ENCODE measurements around the gene MAGI3.
A peak's percentile ranks its signal among the peaks of the same experiment; 100 is the strongest.
"Not testable (repeated sequence)": the region's sequence is repeated elsewhere in the genome, so short reads cannot be mapped to it uniquely, and the experiment has no call there.

The MAGI3 gene

DNA sequence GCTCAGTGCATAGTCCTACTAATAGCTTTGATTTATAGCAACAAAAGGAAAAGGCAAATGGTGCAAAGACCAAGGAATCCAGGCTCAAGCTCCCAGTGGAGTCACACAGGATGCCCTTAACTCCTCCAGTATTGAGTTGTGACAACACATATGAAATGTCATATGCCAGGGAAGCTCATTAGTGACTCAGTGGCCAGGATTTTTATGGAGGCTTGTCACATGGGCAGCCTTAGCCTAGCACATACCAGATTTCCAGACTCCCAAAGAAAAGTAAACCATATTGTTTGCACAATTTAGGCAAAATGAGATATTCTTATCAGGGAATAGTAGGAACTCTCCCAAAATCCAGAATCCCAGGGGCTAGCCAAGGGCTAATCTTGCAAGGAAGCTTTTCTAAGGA is 129.2 kb downstream of the MAGI3 start:
- FAIRE-seq, result no peak

DNA sequence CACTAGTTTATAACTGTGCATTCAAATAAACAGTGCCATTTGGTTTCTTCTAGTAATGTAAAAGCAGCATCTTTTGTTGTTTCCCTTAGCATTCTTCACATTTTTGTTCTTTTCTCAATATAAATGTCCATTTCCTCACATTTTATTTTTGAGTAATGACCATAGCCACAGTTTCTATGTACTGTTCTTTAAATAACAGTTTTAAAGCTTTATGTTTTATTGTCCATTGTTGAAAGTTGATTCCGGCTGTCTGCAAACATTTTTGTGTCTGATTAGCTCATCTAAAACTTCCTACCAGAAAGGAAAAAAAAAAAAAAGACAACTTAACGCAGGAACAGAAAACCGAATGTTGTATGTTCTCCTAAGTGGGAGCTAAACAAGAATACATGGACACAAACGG is 139.7 kb downstream of the MAGI3 start:
- FAIRE-seq, result no peak

DNA sequence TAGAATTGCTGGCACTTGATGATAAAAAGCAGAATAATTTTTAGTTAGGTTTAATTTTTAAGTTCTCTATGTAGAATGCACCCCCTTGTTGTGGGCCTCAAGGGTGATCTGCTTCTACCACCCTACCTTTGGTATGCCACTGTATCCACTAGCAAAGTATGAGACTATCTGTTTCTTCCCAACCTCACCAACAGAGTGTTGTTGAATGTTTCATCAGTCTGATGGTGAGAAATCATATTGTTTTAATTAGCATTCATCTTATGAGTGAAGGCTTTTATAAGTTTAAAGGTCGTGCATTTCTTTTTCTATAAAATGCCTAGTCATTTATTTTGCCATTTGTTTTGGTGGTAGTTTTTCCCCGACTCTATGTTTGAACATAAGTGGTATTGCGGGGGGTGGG is 141.0 kb downstream of the MAGI3 start:
- no peak for FAIRE-seq

DNA sequence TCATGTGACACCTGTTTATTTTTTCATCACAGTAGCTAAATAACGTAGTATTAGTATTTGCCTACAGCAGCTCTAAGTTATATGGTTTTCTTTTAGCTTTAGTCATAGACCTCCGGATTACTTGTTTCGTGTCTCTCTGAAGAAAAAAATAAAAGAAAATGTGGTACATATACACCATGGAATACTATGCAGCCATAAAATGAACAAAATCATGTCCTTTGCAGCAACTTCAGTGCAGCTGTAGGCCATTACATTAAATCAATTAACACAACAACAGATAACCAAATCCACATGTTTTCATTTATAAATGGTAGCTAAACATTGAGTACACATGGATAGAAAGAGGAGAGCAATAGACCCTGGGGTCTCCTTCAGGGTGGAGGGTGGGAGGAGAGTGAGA is 142.7 kb downstream of the MAGI3 start:
- FAIRE-seq, result no peak

DNA sequence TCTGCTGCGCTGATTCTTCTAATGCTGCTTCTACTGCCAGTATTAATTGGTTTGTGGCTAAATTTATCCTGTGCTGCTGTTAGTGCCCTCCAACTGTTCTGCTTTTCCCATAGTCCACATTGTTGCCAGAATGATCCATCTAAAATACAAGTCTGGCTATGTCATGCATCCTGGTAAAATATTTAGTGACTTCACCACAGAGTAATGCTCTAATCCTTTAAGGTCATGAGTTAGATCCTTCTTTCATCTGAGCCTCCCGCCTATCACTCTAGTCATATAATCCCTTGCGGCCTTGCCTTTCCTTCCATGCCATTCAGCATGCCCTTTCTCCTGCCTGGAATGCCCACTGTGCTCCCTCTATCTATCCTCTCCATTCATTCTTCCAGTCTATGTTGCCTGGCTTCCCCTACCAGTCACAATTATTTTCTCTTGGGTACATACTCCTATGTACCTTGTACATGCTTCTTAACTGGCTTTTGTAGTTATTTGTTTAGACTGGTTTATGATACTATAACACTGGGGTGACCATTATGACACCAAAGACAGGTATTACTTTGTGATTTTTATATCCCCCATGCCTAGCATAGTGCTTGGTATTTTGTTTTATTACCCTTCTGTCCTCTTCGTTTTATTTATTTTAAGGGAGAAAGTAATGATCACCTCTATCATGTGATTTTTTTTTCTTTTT is 144.0 kb downstream of the MAGI3 start:
- peak; percentile 14 for FAIRE-seq

DNA sequence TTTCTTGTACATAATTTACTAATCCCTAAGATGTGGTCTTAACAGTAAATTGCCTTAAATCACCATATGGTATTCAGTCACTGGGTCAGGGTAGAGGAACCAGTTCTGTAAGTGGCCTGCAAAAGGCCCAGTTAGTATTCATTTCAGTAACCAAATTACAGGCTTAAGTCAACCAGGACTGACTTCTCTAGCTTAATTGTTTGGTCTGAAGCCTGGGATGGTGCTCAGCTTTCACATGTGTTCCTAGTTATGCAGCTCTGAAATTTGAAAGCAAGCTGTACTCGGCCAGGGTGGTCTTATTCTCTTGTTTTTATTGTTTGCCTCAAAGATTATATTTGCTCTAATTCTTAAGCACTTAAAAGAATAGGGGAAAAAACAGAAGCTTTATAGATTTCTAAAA is 144.6 kb downstream of the MAGI3 start:
- FAIRE-seq, result no peak

DNA sequence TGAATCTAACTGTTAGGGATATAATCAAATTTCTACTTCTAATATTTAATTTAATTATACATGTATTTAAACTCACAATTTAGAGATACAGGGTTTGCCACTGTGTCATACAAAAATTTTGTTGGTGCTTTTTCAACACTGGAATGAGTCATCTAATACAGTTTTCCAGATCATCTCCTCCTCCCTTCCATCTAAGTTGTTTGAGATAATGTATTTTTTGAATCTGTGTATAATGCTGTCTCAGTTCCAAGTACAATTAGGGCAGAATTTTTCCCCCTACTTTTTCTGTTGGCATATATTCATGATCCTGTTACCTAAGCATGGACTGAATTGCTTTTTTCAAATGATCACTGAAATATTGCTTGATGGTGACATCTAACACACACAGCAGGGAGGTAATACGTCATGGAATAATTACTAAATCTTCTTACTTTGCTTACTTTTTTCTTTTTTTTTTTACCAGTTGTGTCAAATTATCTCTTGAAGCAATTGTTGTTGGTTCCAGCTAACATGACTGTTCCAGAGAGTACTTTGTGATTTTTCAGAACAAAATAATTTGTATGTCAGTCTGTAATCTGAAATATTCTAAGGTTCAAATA is 146.0 kb downstream of the MAGI3 start:
- FAIRE-seq, result no peak

DNA sequence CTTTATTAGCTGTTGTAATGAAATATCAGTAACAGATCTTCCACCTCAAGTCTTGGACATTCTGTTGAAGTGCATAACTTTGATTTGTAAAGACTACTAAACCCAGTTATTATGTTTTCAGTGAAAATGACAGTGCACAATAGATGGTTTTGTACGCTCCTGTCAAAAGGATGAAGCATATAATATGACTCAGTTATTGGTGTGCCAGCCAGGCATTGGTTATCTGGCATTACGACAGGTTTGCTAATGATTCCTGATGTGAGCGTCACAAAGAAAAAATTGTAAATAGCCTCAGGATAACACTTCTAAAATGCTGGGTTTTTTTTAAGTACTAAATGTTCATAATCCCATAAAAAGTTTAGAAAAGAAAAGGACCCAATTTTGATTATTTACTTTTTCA is 147.9 kb downstream of the MAGI3 start:
- no peak for FAIRE-seq

DNA sequence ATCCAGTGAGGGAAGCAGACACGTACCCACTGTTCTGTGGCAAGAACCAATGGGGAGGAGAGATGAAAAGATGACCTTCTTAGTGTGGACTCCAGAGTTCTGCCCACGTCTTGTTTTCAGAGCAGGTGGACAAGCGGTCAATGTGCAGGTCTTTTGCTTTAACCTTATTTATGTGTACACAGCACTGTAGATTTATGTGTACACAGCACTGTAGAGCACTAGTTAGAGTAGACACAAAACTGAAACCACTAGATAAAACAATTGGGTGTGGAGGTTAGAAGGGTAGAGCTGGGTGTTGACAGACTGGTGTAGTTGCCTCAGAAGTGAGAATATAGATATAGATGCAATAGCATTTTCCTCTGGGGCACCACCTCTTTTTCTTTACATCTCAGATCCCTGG is 150.0 kb downstream of the MAGI3 start:
- no peak for FAIRE-seq

DNA sequence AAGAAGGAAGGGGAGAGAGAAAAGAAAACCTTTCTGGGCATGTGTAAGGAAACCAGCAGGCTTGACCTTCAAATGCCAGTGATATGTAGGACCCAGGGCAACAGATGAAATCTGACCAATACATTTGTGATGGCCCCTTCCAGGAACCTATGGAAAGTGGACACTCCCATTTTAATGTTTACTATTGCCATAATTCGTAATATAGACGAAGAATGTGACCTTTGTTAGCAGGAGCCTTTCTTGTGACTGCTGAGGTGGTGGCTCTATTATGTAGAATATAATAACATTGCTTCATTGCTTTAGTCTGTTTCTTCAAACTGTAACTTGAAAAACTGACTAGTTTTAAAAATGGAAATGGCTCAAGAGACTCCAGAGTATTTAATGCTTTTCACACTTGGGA is 150.8 kb downstream of the MAGI3 start:
- FAIRE-seq, result no peak

DNA sequence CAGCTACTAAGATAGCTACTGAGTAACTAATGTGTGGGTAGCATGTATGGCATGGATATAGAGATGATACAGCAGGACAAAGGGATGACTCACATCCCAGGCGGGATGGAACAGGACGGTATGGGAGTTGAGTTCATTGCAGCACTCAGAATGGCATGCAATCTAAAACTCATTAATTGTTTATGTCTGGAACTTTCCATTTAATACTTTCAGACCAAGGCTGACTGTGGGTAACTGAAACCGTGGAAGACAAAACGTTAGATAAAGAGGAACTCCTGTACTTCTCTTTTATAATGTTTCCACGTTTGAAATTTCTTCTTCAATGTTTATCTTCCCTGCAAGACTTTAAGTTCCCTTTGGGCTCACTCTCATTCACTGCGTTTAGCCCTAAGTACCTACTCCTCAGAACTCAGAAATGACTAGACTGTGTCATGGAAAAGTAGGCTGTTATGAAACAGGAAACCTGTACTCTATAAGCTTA is 151.9 kb downstream of the MAGI3 start:
- no peak for FAIRE-seq

DNA sequence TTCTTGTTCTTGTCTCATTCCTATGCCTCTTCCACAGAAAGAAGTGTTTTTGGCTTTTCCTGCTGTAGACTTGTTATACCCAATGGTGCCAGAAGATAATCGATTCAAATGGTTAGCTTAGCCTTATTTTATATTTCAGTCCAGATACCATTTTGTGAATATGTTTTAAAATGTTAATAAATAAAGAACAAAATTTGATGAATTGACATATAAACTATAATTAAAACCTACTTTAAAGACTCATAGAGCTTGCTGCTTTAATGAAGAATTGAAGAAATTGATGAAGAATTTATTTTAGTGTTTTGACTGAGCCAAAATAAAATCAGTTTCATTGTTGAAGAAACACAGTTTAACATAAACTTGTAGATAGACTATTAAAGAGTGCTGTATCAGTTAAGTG is 152.8 kb downstream of the MAGI3 start:
- no peak for FAIRE-seq

DNA sequence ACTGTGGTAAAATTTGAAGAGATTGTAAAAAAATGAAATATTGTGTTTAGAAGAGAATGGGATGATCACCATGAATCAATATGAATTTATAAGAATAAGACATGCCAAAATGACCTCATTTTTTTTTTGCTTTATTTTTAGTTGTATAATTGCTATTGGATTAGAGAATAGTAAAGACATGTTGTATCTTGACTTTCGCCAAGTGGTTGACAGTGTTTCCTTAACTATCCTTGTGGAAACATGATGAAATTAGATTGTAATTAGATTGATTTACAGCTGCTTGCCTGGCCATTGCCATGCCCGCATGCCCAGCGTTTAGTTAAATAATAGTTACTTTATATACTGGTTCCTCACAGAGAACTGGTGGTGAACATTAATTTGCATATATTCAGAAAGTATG is 154.9 kb downstream of the MAGI3 start:
- no peak for FAIRE-seq

DNA sequence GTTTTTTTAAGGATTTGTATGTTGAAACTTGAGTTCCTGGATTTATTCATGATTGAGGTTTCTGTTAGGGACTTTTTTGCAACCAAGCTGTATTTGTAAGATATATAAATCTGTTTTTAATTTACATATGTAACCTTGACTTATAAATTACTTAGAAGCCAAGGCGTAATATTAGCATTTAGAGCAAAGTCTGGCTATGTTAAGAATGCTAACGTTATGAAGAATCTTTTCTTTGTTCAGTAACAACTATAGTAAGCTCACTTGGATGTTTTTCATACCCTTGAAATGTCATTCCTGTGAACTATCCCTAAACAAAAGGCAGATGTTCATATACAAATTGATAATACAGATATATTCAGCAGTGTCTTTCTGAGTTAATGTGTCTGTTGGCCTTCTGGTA is 155.3 kb downstream of the MAGI3 start:
- no peak for FAIRE-seq

DNA sequence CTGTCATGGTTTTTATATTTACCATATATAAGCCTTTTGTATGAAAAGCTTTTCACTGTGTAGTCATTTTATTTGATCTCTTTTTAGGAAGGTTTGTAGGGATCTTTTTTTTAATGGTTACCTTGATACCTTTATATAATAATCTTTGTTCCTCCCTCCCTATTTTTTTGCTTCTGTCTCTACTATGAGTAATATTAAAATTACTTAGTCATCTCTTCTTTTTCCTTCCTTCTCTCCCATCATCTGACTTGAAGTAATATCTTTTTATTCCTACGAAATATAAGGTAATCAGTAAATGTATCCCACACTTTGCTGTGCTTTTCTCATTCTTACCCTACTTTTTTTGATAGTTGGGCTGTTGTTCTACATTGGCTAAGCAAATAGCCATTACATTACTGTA is 161.4 kb downstream of the MAGI3 start:
- no peak for FAIRE-seq

DNA sequence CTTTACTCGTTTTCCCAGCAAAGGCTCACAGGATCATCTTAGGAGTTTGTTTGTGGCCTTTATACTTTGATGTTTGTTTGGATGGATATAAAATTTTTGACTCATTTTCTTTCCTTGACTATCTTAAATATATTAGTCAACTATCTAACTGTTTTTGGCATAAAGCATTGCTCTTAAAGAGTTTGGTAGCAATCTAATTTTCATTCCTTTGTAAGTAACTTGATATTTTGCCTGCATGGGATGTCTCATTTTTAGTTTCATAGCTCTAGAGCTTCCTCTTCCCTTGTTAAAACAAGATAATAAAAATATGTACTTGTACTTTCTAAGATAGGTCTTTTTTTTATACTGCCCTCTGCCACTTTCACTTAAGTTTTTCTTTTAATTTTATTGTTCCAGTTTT is 161.9 kb downstream of the MAGI3 start:
- no peak for FAIRE-seq

DNA sequence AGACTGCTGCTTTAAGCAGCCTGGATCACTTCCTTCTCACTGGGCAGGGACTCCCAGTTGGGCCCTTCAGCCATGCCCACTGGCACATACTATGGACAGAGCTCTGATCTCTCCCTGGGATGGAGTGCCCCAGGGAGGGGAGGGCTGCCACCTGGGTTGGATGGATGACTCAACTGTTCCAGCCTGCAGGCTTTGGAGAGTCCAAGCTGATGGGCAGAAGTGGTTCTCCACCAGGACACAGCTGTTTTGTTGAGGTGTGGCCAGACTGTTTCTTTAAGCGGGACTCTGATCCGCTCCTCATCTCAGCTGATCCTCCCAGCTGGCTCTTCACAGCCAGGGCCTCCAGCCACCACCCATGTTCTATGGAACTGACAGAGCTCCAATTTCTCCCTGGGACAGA is 166.9 kb downstream of the MAGI3 start:
- no peak for FAIRE-seq

DNA sequence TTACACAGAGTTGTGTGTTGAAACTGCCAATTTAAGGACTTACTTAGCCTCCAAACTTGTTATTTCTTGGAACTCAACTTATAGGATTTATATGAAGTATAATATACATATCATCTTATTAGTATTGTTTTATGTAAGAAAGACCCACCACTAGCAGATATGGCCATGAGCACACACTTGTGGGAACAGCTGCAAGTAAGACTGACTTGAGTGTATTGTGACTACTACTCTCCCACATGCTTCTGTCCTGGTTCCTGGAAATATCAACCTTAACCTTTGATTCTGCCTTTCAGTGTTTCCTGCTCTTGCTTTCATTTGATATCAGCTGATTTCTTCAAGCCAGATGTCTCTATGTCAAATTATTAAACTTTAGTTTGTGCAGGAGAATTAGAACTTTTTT is 175.3 kb downstream of the MAGI3 start:
- no peak for FAIRE-seq

DNA sequence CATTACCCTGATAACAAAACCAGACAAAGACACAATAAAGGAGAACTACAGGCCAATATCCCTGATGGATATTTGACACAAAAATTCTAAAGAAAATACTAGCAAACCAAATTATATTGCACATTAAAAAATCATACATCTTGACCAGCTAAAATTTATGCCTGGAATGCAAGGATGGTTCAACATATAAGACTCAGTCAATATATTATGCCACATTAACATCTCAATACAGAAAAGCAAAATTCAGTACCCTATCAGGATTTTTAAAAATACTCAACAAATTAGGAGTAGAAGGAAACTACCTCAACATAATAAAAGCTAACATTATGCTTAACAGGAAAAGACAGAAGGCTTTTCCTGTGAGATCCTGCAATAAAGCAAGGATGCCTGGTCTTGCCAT is 177.1 kb downstream of the MAGI3 start:
- FAIRE-seq, result no peak

DNA sequence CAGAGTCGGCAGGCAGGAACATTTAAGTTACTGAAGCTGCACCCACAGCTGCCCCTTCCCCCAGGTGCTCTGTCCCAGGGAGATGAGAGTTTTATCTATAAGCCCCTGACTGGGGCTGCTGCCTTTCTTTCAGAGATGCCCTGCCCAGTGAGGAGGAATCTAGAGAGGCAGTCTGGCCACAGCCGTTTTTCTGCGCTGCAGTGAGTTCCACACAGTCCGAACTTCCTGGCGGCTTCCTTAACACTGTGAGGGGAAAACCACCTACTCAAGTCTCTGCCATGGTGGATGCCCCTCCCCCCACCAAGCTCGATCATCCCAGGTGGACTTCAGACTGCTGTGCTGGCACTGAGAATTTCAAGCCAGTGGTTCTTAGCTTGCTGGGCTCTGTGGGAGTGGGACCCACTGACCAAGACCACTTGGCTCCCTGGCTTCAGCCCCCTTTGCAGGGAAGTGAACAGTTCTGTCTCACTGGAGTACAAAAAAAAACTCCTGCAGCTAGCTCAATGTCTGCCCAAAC is 185.5 kb downstream of the MAGI3 start:
- not testable (repeated sequence) for FAIRE-seq

DNA sequence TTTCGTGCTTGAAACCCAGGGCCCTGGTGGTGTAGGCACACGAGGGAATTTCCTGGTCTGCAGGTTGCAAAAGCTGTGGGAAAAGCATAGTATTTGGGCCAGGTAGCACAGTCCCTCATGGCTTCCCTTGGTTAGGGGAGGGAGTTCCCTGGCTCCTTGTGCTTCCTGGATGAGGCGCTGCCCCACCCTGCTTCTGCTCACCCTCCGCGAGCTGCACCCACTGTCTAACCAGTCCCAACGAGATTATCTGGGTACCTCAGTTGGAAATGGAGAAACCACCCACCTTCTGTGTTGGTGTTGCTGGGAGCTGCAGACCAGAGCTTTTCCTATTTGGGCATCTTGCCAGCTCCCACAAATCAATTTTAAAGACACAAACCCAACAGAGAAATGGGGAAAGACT is 186.0 kb downstream of the MAGI3 start:
- FAIRE-seq, result no peak

DNA sequence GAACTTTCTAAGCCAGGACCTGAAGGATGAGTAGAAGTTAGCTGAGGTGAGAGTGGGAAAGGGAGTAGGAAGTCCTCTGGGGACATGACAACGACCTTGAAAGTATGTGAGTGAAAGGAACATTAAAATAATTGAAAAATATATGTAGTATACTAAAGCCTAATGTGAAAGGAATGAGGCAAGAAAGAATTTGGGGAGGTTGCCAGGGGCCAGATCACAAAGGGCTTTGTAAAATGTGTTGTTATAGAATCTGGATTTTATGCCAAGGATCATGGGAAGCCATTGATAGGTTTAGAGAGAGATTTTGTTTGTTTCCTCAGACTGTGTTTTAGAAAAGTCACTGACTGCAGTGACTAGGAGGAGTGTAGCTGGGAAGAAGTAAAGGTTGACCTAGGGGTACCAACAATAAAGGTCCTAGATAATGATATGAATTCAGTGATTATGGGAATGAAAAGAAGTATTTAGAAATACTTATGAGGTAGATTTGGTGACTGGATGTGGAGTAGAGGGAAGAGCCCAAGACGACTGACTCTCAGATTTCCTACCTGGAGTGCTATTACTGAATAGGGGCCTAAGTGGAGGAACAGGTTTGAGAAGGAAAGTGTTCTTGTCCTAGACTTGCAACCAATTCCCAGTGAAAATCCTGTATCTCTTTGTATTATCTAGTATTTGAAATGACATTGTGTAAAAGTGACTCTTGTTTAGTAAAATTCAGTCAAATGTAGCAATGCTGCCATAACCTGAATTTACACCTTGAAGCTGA is 189.1 kb downstream of the MAGI3 start:
- FAIRE-seq, result no peak

DNA sequence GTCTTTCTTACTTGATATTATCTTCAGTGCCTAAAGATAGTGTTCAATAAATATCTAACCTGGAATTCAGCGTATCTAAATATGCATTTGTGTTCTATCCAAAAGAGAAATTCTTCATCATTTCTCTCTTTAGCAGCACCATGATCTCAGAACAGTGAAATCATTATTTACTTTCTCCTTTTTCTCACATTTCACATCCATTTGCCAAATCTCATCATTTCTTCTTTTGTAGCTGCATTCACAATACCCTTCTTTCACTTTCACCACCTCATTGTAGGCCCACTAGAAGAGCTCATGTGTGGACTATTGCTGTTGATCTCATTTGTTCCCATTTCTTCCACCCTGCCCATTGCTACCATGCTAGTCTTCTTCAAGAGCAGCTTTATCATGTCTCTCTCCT is 191.0 kb downstream of the MAGI3 start:
- FAIRE-seq, result no peak

DNA sequence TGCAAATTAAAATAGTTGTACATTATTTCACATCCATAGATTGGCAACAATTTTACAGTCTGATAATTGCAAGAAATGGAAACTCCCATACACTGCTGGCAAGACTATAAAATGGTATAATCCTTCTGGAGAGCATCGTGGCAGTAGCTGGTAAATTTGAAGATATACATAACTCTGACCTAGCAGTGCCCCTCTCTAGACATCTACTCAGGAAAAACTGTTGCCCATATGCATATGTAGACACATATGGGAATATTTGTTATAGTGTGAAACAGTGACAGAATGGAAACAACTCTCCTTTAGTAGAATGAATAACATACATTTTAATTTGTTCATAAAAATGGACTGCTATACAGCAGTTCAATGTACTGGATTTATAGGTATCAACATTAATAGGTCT is 191.8 kb downstream of the MAGI3 start:
- FAIRE-seq, result no peak
